SK-N-MC (cell line): ENCODE results near the gene CD302.
A peak's percentile ranks its signal among the peaks of the same experiment; 100 is the strongest.

ENCODE experiments used
- DNase-seq: peaks from one replicate; pipeline ENCODE4 v3.0.0-alpha.2; 2011; ENCODE audit warnings: low read depth, low spot score
- H3K27ac ChIP-seq: fragments of 200-600 bp; sonication (generic); 2 replicates; pipeline ENCODE4 v1.5.1; 2016; ENCODE audit warnings: mixed run types
- H3K36me3 ChIP-seq: fragments of 200-600 bp; sonication (generic); 2 replicates; pipeline ENCODE4 v1.6.1; 2017; ENCODE audit warnings: antibody characterized with exemption, low read length, mixed read lengths; ENCODE audit not compliant: insufficient read depth
- H3K4me3 ChIP-seq: fragments of 200-600 bp; sonication (generic); 2 replicates; pipeline ENCODE4 v1.5.1; 2016
- H3K9ac ChIP-seq: fragments of 200-600 bp; sonication (generic); 2 replicates; pipeline ENCODE4 v1.8.0; 2017; ENCODE audit warnings: mixed run types, mixed read lengths; ENCODE audit not compliant: insufficient read length
- H3K9me3 ChIP-seq: fragments of 200-600 bp; sonication (generic); 2 replicates; pipeline ENCODE4 v1.6.1; 2017; ENCODE audit warnings: low read depth, mild to moderate bottlenecking, antibody characterized with exemption, low read length, moderate library complexity, mixed read lengths
- EZH2 ChIP-seq: fragments of 200-600 bp; sonication (generic); IDR thresholded peaks from one replicate; pipeline ENCODE4 v1.6.1; 2017; ENCODE audit warnings: antibody characterized with exemption
- FOXP2 ChIP-seq: optimal IDR thresholded peaks from 2 replicates; pipeline ENCODE3; 2011; ENCODE audit warnings: mild to moderate bottlenecking, moderate library complexity; ENCODE audit not compliant: insufficient read depth; ENCODE audit errors: extremely low read length, control extremely low read depth
- POLR2AphosphoS5 ChIP-seq: IDR thresholded peaks from 2 replicates; pipeline ENCODE4 v1.6.1; 2012; ENCODE audit warnings: mild to moderate bottlenecking, low read depth, low read length, borderline replicate concordance

Gene CD302

DNA sequence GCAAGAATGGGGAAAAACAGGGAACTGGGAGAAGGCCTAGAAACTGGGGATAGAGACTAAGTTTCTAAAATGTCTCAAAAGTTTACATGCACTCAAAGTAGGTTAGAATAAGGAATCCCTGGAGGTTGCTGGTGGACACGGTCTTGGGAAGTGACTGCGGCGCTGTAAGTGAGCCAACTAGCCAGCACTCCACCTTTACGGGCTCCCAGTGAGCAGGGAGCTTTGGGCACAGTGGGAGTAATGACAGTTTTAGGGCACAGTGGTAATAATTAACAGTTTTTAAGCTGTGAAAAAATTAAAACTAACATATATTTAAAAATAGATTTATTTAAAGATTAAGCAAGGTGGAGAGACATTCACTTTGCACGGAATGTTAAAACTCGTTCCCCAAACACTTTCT, 20.9 kb upstream of the CD302 start:
- H3K27ac ChIP-seq = no peak overlapping the region
- DNase-seq = no peak
- no peak overlapping the region for H3K4me3 ChIP-seq
- H3K9ac ChIP-seq = no peak overlapping the region
- H3K9me3 ChIP-seq = no peaks in the 10 kb centered on the region
- TF ChIP-seq POLR2AphosphoS5 (no peak), FOXP2 (no peak), EZH2 (no peak)
- no peaks in the 10 kb centered on the region for H3K36me3 ChIP-seq

GRCh38 chr2:159817283-159817682, 19.3 kb upstream of the CD302 start:
- no peak for DNase-seq
- TF ChIP-seq FOXP2 (no peak), POLR2AphosphoS5 (no peak), EZH2 (no peak)
- Histone ChIP-seq H3K36me3 (no peaks in the 10 kb centered on the region), H3K27ac (no peak overlapping the region), H3K9ac (no peak overlapping the region), H3K9me3 (no peaks in the 10 kb centered on the region), H3K4me3 (no peak overlapping the region)

DNA sequence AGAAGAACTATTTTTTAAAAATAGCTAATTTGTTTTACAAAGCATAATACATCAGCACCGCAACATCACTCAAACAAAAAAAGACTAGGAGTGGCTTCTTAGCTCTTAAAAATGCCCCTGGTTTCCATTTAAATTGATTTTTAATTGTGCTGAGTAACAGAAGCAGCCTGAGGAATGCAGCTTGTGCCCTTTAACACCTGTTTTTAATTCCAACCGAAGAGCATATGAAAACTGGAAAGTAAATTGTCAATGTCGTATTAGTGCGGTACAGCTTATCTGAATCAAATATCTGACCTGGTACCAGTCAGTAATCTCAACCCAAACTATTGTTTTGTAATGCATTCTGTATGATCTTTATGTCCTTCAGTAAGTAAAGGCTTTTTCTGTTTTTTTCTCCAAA, 13.2 kb upstream of the CD302 start:
- Histone ChIP-seq H3K4me3 (no peak overlapping the region), H3K27ac (peak overlapping the region; percentile 51; the same call in 1 of the 2 replicates), H3K9ac (no peak overlapping the region), H3K9me3 (no peaks in the 10 kb centered on the region), H3K36me3 (no peaks in the 10 kb centered on the region)
- no peak for DNase-seq
- TF ChIP-seq POLR2AphosphoS5 = no peak
- TF ChIP-seq FOXP2 = no peak
- TF ChIP-seq EZH2 = no peak

GRCh38 chr2:159808032-159808425, 10.0 kb upstream of the CD302 start:
- TF ChIP-seq POLR2AphosphoS5 = no peak
- TF ChIP-seq EZH2 = no peak
- TF ChIP-seq FOXP2 = no peak
- no peak overlapping the region for H3K9ac ChIP-seq
- H3K9me3 ChIP-seq = no peaks in the 10 kb centered on the region
- H3K27ac ChIP-seq = no peak overlapping the region
- no peak for DNase-seq
- H3K36me3 ChIP-seq = no peaks in the 10 kb centered on the region
- H3K4me3 ChIP-seq = no peak overlapping the region

GRCh38 chr2:159807183-159808031, 9.4 kb upstream of the CD302 start:
- no peak overlapping the region for H3K4me3 ChIP-seq
- TF ChIP-seq FOXP2 = no peak
- TF ChIP-seq POLR2AphosphoS5 = no peak
- TF ChIP-seq EZH2 = no peak
- H3K36me3 ChIP-seq = no peaks in the 10 kb centered on the region
- DNase-seq = no peak
- no peak overlapping the region for H3K9ac ChIP-seq
- H3K9me3 ChIP-seq = no peaks in the 10 kb centered on the region
- H3K27ac ChIP-seq = no peak overlapping the region

GRCh38 chr2:159804941-159805340, 6.9 kb upstream of the CD302 start:
- TF ChIP-seq EZH2 (no peak), FOXP2 (no peak), POLR2AphosphoS5 (no peak)
- H3K4me3 ChIP-seq = no peak overlapping the region
- no peaks in the 10 kb centered on the region for H3K9me3 ChIP-seq
- no peak for DNase-seq
- no peak overlapping the region for H3K9ac ChIP-seq
- no peaks in the 10 kb centered on the region for H3K36me3 ChIP-seq
- H3K27ac ChIP-seq = no peak overlapping the region

DNA sequence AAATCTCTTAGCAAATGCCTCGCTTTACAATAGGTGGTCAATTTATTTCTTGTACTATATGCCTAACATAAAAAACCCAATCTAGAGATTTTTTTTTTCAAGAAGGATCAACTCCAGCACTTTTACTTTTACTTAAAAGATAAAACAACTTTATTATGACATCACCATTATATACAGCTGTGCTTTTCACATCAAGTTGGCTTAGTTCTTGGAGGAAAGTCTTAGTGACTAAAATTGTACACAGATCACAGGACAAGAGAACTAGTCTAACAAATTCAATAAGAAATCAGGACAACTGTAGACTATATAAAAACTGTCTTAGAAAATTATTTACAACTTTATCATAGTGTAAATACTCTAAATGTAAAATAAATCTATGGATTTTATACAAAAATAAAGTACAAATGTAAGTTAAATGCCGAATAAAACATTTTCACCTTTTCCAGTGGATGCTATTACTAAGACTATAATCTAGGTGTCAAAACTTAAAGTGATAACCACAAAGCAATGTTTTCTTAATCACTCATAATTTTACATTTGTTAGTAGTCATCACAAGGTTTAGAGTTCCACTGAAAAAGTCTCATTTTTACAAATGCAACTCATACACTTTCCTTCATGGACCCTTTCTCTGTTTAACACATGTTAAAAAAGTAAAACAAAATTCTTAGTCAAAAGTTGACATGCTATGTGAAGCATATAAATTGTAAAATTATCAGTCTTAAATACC, 5.4 kb upstream of the CD302 start:
- Histone ChIP-seq H3K4me3 (no peak overlapping the region), H3K36me3 (no peaks in the 10 kb centered on the region), H3K27ac (no peak overlapping the region), H3K9ac (no peak overlapping the region), H3K9me3 (no peaks in the 10 kb centered on the region)
- TF ChIP-seq POLR2AphosphoS5 (no peak), FOXP2 (no peak), EZH2 (no peak)
- no peak for DNase-seq

DNA sequence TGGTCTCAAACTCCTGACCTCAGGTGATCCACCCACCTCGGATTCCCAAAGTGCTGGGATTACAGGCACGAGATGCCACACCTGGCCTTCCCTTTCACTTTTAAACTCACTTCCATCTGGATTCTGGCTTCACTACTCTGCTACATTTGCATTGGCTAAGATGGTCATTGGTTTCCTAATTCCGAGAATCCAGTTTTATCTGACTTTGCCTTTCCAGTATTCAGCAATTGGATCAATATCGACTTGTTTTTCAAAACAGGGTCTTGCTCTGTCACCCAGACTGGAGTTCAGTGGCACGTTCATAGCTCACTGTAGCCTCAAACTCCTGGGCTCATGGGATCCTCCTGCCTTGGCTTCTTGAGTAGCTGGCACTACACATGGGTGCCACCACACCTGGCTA, 4.7 kb upstream of the CD302 start:
- TF ChIP-seq POLR2AphosphoS5 = no peak
- no peak for TF ChIP-seq EZH2
- no peak for TF ChIP-seq FOXP2
- DNase-seq = no peak
- Histone ChIP-seq H3K9ac (no peak overlapping the region), H3K27ac (no peak overlapping the region), H3K36me3 (no peaks in the 10 kb centered on the region), H3K4me3 (no peak overlapping the region), H3K9me3 (no peaks in the 10 kb centered on the region)

DNA sequence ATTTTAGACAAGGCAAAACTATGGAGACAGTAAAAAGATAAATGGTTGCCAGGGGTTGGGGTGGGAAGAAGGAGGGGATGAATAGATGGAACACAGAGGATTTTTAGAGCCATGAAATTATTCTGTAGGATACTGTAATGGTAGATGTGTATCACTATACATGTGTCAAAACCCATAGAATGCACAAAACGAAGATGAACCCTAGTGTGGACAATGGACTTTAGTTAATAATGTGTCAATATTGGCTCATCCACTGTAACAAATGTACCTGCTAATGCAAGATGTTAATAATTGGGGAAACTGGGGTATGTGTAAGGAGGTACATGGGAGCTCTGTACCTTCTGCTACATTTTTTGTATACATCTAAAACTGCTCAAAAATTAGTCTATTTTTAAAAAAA, 1.8 kb upstream of the CD302 start:
- Histone ChIP-seq H3K36me3 (no peaks in the 10 kb centered on the region), H3K27ac (no peak overlapping the region), H3K9ac (no peak overlapping the region), H3K9me3 (no peaks in the 10 kb centered on the region), H3K4me3 (no peak overlapping the region)
- no peak for DNase-seq
- TF ChIP-seq FOXP2 (no peak), EZH2 (no peak), POLR2AphosphoS5 (no peak)
